ENCODE results near the gene OR5K2.

DNA sequence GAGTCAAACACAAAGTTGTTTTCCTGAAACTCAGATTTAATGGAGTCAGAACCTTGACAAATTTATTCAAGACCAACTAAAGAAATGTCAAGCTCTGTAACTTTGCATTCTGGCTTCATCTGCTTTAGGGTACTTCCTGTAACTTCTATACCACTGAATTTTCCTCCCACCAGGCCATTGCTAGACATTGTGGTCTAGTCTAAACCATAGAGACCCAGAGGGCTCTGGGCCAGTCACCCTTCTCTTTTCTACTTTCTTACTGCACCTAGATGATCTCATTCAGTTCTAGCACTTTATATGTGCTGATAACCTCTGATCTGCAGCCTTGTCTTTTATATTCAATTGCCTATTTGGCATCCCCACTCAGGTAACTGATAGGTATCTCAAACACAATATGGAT lies 37.3 kb upstream of the OR5K2 start:
- TF ChIP-seq, protein P1, sequence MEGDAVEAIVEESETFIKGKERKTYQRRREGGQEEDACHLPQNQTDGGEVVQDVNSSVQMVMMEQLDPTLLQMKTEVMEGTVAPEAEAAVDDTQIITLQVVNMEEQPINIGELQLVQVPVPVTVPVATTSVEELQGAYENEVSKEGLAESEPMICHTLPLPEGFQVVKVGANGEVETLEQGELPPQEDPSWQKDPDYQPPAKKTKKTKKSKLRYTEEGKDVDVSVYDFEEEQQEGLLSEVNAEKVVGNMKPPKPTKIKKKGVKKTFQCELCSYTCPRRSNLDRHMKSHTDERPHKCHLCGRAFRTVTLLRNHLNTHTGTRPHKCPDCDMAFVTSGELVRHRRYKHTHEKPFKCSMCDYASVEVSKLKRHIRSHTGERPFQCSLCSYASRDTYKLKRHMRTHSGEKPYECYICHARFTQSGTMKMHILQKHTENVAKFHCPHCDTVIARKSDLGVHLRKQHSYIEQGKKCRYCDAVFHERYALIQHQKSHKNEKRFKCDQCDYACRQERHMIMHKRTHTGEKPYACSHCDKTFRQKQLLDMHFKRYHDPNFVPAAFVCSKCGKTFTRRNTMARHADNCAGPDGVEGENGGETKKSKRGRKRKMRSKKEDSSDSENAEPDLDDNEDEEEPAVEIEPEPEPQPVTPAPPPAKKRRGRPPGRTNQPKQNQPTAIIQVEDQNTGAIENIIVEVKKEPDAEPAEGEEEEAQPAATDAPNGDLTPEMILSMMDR (IDR thresholded peaks at IDR 0.05; ENCODE audit: low read depth, low read length): no peak
- TF ChIP-seq, protein P2, sequence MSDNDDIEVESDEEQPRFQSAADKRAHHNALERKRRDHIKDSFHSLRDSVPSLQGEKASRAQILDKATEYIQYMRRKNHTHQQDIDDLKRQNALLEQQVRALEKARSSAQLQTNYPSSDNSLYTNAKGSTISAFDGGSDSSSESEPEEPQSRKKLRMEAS (IDR thresholded peaks at IDR 0.05; ENCODE audit: low read depth, low read length): no peak
- TF ChIP-seq POLR2A (IDR thresholded peaks at IDR 0.05; ENCODE audit: extremely low read depth, insufficient read length) (no peak), MYC (IDR thresholded peaks at IDR 0.05; ENCODE audit: low read depth, low read length) (no peak)
